Stimulated activated CD8-positive, alpha-beta memory T cell treated with anti-CD3 and anti-CD28 coated beads, Interleukin-7, amount 100 ng/mL, for 48 hours (primary cell): ENCODE results near the gene MCC.

Experiments
- DNase-seq, 2 donors: peaks; one replicate each; pipeline ENCODE4 v3.0.0-alpha.2; 2020; ENCODE audit warnings: low read depth in 1 of 2; ENCODE audit errors: extremely low read depth in 1 of 2

The MCC gene

GRCh38 chr5:113042491-113043243, 445.6 kb downstream of the MCC start:
- no peak for DNase-seq

GRCh38 chr5:113040672-113041260, 447.5 kb downstream of the MCC start:
- DNase-seq: no peak

- no peak for DNase-seq
Measured at GRCh38 chr5:113039934-113040285, 448.3 kb downstream of the MCC start.

- DNase-seq: no peak
Measured at GRCh38 chr5:113039229-113039933, 448.9 kb downstream of the MCC start.

GRCh38 chr5:113038714-113039113, 449.5 kb downstream of the MCC start:
- no peak for DNase-seq

GRCh38 chr5:113038136-113038535, 450.1 kb downstream of the MCC start:
- DNase-seq: no peak

GRCh38 chr5:113036826-113037225, 451.4 kb downstream of the MCC start:
- DNase-seq: no peak

GRCh38 chr5:113036321-113036720, 451.9 kb downstream of the MCC start:
- DNase-seq: no peak

GRCh38 chr5:113035096-113035495, 453.2 kb downstream of the MCC start:
- no peak for DNase-seq

- no peak for DNase-seq
Measured at GRCh38 chr5:113034182-113034773, 454.0 kb downstream of the MCC start.

GRCh38 chr5:113031557-113031956, 456.7 kb downstream of the MCC start:
- no peak for DNase-seq

- no peak for DNase-seq
Measured at GRCh38 chr5:113031104-113031503, 457.1 kb downstream of the MCC start.

- no peak for DNase-seq
Measured at GRCh38 chr5:113029614-113030013, 458.6 kb downstream of the MCC start.

GRCh38 chr5:113027431-113027830, 460.8 kb downstream of the MCC start:
- DNase-seq: no peak

GRCh38 chr5:113027015-113027414, 461.2 kb downstream of the MCC start:
- no peak for DNase-seq

- no peak for DNase-seq
Measured at GRCh38 chr5:113026211-113026610, 462.0 kb downstream of the MCC start.

GRCh38 chr5:113025596-113025995, 462.7 kb downstream of the MCC start:
- no peak for DNase-seq

GRCh38 chr5:113024076-113024697, 464.1 kb downstream of the MCC start:
- DNase-seq: no peak

- DNase-seq: no peak
Measured at GRCh38 chr5:113022661-113023060, 465.6 kb downstream of the MCC start.

- DNase-seq: no peak
Measured at GRCh38 chr5:113020461-113021273, 467.6 kb downstream of the MCC start.
